AG20443 (cell line): ENCODE results near the gene PLEKHF1.

ENCODE experiments used
- DNase-seq: peaks from one replicate; pipeline ENCODE4 v3.0.0; 2012; ENCODE audit warnings: low spot score, mixed read lengths

PLEKHF1 gene

GRCh38 chr19:29678484-29679106 lies 13.3 kb downstream of the PLEKHF1 start:
- no peak for DNase-seq

GRCh38 chr19:29679598-29680210 lies 14.4 kb downstream of the PLEKHF1 start:
- DNase-seq, result no peak

GRCh38 chr19:29680447-29680846 lies 15.2 kb downstream of the PLEKHF1 start:
- DNase-seq, result no peak

DNA sequence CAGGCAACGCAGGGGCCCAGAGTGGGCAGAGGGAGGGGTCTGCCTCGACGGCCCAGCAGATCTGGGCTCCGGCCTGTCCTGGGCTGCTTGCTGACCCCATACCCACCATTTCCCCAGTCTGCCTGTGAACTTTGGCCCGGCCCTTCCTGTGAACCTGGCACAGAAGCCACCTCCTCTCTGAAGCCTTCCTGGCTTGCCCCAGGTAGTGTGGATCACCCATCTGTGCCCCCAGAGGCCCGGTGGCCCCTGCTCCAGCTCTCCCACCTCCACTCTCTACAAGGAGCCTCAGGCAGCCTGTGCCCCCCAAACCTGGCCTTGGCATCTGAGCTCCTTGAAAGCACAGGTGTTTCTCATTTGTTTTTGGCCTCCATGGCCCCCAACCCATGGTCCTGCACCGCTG lies 15.7 kb downstream of the PLEKHF1 start:
- DNase-seq, result no peak

DNA sequence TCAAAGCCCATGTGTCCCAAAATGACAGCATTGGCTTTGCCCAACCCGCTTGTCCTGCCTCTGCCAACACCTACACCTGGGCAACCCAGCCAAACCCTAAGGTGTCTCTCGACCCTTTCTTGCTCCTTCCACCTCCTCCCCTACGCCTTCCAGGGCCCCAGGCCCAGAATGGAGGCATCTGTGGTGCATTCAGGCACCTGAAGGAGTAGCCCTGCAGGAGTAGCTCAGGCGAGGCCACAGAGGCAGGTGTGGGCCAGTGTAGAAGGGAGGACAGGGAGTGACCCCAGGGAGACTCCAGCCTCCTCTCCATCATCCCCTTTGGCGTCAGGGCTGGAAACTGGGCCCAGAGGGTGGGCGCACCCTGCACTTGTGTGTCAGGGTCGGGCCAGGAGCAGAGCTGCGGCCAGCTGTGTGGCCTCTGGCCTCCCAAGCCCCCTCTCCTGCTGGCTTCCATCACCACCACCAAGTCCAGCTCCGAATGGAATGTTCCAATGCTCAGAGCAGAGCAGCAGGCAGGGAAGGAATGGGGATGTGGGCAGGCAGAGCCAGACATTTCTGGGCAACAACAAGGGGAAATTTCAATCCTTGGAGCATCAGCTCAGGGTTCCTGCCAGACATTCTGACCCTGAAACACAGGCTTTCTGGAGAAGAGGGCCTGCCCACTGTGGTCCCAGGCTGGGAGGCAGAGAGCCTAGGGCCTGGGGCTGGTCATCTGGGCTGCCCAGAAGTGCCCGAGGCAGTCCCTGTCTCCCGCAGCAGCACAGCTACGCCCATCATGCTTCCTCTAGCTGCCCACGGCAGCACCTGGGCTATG lies 16.4 kb downstream of the PLEKHF1 start:
- DNase-seq, result peak; percentile 66

GRCh38 chr19:29682236-29682895 lies 17.1 kb downstream of the PLEKHF1 start:
- no peak for DNase-seq

GRCh38 chr19:29683009-29683408 lies 17.7 kb downstream of the PLEKHF1 start:
- no peak for DNase-seq

DNA sequence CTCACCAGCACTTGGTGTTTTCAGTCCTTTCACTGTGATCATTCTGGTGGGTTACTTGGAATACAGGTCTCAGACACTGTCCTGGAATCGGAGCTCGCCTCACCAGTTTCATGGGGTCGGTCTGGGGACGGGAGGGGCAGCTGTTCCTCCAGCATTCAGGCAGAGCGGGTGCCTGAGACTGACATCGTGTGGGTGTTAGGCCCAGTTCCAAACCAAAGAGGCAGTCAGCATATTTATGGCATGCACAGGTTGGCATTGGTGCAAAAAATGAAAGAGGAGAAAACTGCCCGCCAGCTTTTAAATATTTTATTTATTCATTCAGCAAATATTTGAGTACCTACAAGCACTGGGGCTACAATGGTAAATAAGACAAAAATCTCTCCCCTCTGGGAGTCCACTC lies 20.1 kb downstream of the PLEKHF1 start:
- no peak for DNase-seq

- no peak for DNase-seq
These were observed 21.1 kb downstream of the PLEKHF1 start for GRCh38 chr19:29686285-29686805.

- DNase-seq, result peak; percentile 90
These were observed 22.1 kb downstream of the PLEKHF1 start for GRCh38 chr19:29687244-29687896.

DNA sequence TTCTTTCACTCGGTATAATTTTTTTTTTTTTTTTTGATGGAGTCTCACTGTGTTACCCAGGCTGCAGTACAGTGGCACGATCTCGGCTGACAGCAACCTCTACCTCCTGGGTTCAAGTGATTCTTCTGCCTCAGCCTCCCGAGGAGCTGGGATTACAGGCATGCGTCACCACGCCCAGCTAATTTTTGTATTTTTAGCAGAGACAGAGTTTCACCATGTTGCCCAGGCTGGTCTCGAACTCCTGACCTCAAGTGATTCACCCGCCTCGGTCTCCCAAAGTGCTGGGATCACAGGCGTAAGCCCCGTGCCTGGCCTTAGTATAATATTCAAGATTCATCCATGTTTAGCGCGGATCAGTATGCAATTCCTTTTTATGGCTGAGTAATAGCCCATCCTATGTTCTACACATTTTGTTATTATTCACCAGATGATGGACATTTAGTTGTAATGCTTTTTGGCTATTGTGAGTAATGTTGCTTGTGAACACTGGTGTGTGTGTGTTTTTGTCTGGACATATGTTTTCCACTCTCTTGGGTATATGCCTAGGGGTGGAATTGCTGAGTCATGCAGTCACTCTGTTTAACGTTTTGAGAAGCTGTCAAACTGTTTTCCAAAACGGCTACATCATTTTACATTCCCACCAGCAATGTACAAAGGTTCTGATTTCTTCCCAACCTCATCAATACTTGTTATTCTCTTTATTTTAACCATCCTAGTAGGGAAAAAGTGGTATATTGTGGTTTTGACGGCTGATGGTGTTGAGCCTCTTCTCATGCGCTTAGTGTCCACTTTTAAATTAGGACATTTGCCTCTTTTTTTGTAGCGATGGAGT lies 22.9 kb downstream of the PLEKHF1 start:
- DNase-seq, result no peak

DNA sequence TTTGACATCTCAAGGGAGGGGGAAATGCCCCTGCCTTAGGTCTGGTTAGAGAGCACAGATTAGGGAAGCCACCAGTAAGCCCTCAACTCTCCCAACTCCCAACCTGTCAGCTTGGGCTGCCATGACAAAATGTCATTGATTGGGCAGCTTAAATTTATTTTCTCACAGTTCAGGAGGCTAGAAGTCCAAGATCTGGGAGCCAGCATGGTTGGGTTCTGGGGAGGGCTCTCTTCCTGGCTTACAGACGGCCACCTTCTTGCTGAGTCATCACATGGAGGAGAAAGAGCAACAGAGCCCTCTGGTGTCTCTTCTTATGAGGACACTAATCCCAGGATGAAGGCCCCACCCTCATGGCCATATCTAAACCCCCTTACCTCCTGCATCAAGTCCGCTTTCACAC lies 25.6 kb downstream of the PLEKHF1 start:
- DNase-seq, result no peak

GRCh38 chr19:29694161-29694560 lies 28.9 kb downstream of the PLEKHF1 start:
- no peak for DNase-seq

DNA sequence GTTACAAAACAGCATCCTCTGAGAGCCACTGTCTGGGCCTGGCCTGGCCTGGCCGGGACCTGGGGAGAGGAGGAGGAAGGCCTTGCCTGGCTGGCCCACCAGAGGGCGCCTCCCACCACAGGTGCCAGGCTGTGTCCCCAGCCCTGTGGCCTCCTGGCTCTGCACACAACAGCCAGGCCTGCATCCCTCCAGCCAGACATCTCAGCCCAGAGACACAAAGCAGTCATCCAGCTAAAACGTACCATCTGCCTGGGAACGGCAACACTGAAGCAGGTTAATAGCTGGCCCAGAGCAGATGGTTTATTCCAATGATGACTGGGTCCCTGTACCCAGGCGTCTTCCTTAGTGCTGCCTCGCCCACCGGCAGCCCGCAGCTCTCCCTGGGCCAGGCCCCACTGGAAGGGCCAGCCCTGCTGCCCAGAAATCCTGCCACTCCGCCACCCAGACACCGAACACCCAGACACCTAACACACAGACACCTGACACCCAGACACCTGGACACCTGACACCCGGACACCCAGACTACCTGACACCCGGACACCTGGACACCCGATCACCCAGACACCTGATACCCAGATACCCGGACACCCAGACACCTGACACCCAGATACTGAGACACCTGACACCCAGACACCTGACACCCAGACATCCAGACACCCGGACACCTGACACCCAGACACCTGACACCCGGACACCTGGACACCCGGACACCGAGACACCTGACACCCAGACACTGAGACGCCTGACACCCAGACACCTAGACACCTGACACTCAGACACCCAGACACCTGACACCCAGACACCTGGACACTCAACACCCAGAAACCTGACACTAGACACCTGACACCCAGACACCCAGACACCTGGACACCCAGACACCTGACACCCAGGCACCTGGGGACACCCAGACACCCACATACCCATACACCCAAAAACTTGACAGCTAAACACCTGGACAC lies 29.7 kb downstream of the PLEKHF1 start:
- DNase-seq, result peak; percentile 91

GRCh38 chr19:29695765-29696564 lies 30.7 kb downstream of the PLEKHF1 start:
- no peak for DNase-seq

DNA sequence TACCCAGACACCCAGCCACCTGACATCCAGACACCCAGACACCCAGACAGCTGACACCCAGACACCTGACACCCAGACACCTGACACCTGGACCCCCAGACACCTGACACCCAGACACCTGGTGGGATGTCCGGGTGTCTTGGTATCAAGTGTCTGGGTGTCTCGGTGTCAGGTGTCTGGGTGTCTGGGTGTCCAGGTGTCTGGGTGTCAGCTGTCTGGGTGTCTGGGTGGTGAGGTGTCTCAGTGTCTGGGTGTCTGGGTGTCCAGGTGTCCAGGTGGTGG lies 31.2 kb downstream of the PLEKHF1 start:
- no peak for DNase-seq

DNA sequence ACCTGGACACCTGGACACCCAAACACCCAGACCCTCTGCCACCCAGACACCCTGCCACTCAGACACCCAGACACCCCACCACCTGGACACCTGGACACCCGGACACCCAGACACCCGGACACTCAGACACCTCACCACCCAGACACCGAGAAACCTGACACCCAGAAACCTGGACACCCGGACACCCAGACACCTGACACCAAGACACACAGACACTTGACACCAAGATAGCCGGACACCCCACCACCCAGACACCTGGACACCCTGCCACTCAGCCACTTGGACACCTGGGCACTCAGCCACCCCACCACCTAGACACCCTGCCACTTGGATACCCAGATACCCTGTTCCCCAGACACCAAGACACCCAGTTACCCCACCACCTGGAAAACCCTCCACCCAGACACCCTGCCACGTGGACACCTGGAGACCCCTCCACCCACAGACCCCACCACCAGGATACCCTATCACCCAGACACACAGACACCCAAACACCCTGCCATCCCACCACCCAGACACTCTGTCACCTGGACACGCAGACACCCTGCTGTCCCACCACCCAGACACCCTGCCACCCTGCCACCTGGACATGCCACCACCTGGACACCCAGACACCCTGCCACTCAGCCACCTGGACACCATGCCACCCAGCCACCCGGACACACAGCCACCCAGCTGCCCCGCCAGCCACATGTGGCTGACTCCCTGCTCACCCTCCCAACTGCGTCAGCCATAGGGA lies 32.4 kb downstream of the PLEKHF1 start:
- no peak for DNase-seq

DNA sequence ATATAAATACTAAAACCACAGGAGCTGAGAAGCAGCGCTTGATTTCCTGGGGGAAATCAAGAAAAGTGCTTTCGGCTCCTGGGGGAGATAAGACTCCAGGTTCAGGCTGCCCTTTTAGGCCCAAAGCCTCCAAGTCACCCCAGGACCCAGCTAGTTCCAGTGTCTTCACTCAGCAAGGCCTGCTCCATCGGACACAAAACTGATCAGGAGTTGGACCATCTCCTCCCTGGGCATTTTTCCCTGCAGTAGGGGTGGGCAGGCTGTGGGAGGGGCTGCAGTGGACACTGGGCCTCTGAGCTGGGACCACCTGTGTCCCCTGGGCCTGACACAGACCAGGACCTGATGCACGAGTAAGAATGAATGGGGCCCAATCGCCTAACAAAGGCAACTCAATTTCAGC lies 34.6 kb downstream of the PLEKHF1 start:
- no peak for DNase-seq

- DNase-seq, result no peak
These were observed 35.2 kb downstream of the PLEKHF1 start for GRCh38 chr19:29700498-29700897.
